Right cardiac atrium (tissue), 5 donors: ENCODE results near the gene SLC13A3. TPM values are rescaled to one million over a fixed set of nuclear protein-coding genes. Genes with fewer than 3 reads are reported as not detected.

Experiments used
- ATAC-seq, 2 donors: fragments of 200-7000 bp; cut with Tn5 transposase; one replicate each; pipeline versions ENCODE4 v1.8.0 to v1.9.1; 2020; ENCODE audit warnings: moderate library complexity in 2 of 2, mild to moderate bottlenecking in 1 of 2
- DNase-seq, 3 donors: peaks; one replicate each; pipeline ENCODE4 v3.0.0-alpha.2; 2020
- H3K27ac ChIP-seq: one replicate; pipeline ENCODE4 v1.5.1; 2013; ENCODE audit warnings: mild to moderate bottlenecking, low read length, control low read depth, moderate library complexity
- H3K27me3 ChIP-seq: one replicate; pipeline ENCODE4 v1.6.1; 2013; ENCODE audit not compliant: control insufficient read depth, insufficient read depth
- H3K4me1 ChIP-seq: one replicate; pipeline ENCODE4 v1.6.1; 2013; ENCODE audit warnings: low read length; ENCODE audit not compliant: control insufficient read depth, insufficient read depth
- H3K4me3 ChIP-seq: one replicate; pipeline ENCODE4 v1.5.1; 2013; ENCODE audit warnings: low read length, control low read depth
- H3K9me3 ChIP-seq: one replicate; pipeline ENCODE4 v1.6.1; 2013; ENCODE audit warnings: low read length; ENCODE audit not compliant: control insufficient read depth
- WGBS: extraction: QIAGEN DNeasy Blood & Tissue Kit; methylation state at CpG from one replicate; pipeline ENCODE4 v1.1.7; 2013; 5-methylcytosine and 5-hydroxymethylcytosine counted together
- intact Hi-C, 4 donors: fragments of 100-400 bp; cut with DNase I; formaldehyde crosslinking; loops; one replicate each; pipeline versions ENCODE4 v1.11.0 to v1.14.0; 2022 to 2023
- polyA plus RNA-seq: library from polyadenylated mRNA; stranded (reverse); fragments of 200-250 nt; gene quantifications from one replicate; pipeline ENCODE4 v1.2.3, GENCODE V29; 2013
- total RNA-seq, 4 donors: library from RNA; stranded (reverse); fragmentation: NEBNext Ultra II Directional; extraction: Animal tissue kit (Norgen Biotek cat#: 25700); gene quantifications; one replicate each; pipeline ENCODE4 v1.2.1, GENCODE V29; 2021
- donor health status: healthy with polysubstance abuse.
- donor health status: DM: no; HTN: yes; CAD: no.
- donor health status: DM: no; HTN: no; CAD: no.
- donor health status: DM: no; HTN: yes; CAD: no; lungs with severe emphysema.
- donor health status: DM: yes; HTN: yes; CAD: no.

SLC13A3 gene
- total and polyA plus RNA-seq, 5 donors = 0.35 to 1.5 (median 0.50) TPM

DNA sequence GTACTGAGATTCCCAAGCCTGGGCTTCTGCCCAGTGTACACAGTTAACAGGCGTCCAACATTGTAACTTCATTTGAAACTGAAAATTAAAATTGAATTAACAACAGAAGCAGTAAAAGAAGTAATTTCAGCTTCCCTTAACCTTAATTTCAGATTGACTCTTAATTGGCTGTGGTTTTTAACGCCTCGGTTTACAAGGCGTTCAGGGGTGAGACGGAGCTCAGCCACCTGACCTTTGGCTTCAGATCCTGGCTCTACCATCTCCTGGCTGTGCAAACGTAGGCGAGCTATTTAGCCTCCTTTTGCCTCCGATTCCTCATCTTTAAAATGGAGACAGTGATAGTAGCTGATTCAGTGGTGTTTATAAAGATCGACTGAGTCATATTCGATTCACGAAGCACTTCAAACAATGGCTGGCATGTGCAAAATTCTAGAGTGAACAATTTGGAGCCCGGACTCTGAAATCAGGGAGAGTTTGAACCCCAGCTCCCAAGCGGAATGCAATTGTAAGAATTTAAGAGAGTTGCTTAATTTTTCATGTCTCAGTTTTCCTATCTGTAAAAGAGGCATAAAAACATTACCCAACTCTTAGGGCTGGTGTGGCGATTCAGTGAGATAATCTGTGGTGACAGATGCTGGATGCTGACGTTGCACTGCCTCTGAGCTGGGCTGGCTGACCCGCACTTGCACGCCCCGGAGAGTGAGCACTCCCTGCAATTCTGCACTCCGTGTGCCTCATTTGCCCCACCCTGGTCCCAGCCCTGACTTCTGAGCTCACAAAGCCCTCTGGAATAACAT is 77.3 kb downstream of the SLC13A3 start:
- intact Hi-C loops = loop anchor here in 1 of 4 donors (5.0 kb wide), 1 partner anchor 108 kb away; no protein-coding TSS in a partner anchor
- WGBS = 79% methylated on average over 19 of the region's 19 CpGs

DNA sequence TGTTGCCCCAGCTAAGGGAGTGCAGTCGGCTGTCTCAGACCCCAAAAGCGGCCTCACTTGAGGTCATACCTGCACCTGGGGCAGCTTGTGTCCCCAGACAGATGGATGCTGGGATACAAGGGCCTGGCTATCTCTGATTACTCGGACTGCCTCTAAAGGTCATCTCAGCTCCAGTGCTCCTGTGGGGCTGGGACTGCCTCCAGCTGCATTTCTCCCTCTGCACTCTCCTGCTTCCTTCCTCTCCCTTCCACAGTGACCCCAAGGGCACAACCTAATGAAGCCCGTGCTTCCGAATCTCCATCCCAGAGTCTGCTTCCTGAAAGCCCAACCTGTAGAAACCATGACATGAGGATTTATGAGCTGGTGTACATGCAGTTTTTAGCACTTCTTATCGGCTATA is 78.0 kb downstream of the SLC13A3 start:
- no peak overlapping the region for H3K27ac ChIP-seq
- 51% methylated on average over 6 of the region's 6 CpGs for WGBS
- ATAC-seq (no peak), DNase-seq (no peak)
- no peaks in the 10 kb centered on the region for H3K9me3 ChIP-seq
- intact Hi-C loops = loop anchor here in 1 of 4 donors (5.0 kb wide), 1 partner anchor 109 kb away; no protein-coding TSS in a partner anchor
- peaks cover 7% of the 10 kb centered on the region for H3K4me1 ChIP-seq
- no peaks in the 10 kb centered on the region for H3K27me3 ChIP-seq
- no peak overlapping the region for H3K4me3 ChIP-seq

More for the DNA sequence above, 77.3 kb downstream of the SLC13A3 start:
- DNase-seq (no peak), ATAC-seq (no peak)
- H3K4me3 ChIP-seq = no peak overlapping the region
- H3K9me3 ChIP-seq = no peaks in the 10 kb centered on the region
- no peaks in the 10 kb centered on the region for H3K27me3 ChIP-seq
- no peak overlapping the region for H3K27ac ChIP-seq
- H3K4me1 ChIP-seq = peaks cover 6% of the 10 kb centered on the region

DNA sequence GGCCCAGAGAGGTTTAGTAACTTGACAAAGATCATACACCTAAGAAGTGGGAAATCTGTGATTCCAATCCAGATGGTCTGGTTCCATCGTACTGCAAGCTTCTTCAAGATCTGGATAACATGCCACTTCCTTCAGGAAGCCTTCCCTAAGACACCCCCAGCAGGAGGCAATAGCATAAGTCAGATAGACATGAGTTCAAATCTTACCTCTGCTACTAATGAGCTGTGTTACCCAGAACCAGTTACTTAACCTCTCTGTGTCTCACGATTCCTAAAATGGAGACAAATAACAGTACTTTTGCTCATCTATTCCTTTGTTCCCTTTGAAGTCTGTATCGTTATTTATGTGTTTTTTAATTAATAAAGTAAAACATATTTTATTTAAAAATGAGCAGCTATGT is 78.5 kb downstream of the SLC13A3 start:
- intact Hi-C loops = loop anchor here in 1 of 4 donors (5.0 kb wide), 1 partner anchor 110 kb away; no protein-coding TSS in a partner anchor
- Histone ChIP-seq H3K4me3 (no peak overlapping the region), H3K9me3 (no peaks in the 10 kb centered on the region), H3K27ac (no peak overlapping the region), H3K4me1 (peaks cover 7% of the 10 kb centered on the region), H3K27me3 (no peaks in the 10 kb centered on the region)
- DNase-seq (no peak), ATAC-seq (no peak)
- 89% methylated on average over 3 of the region's 3 CpGs for WGBS

DNA sequence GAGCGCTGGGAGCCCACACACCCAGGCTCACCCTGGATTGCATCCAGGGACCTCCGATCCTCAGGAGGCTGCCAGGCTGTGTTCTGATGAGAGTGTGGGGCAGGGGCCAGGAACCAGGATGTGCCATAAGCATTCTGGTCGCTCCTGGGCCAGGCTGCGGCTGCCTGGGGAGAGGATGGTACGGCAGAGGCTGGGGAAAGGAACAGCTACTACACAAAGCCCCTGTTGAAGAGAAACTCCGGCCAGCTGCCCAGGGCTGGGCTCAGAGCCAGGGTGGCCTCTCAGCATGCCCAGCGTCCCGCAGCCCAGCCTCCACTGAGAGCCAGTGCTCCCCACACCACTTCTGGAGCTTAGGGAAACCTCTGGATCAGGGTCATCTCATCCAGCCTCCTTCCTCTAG is 79.1 kb downstream of the SLC13A3 start:
- DNase-seq (peak; percentile 40 to 85 (median 76)), ATAC-seq (peak; percentile 52 to 67)
- no peaks in the 10 kb centered on the region for H3K27me3 ChIP-seq
- intact Hi-C loops = loop anchor here in 1 of 4 donors (5.0 kb wide), 1 partner anchor 110 kb away; no protein-coding TSS in a partner anchor
- no peaks in the 10 kb centered on the region for H3K9me3 ChIP-seq
- 25% methylated on average over 8 of the region's 8 CpGs for whole genome bisulfite sequencing
- H3K4me3 ChIP-seq = no peak overlapping the region
- peaks cover 7% of the 10 kb centered on the region for H3K4me1 ChIP-seq
- no peak overlapping the region for H3K27ac ChIP-seq

DNA sequence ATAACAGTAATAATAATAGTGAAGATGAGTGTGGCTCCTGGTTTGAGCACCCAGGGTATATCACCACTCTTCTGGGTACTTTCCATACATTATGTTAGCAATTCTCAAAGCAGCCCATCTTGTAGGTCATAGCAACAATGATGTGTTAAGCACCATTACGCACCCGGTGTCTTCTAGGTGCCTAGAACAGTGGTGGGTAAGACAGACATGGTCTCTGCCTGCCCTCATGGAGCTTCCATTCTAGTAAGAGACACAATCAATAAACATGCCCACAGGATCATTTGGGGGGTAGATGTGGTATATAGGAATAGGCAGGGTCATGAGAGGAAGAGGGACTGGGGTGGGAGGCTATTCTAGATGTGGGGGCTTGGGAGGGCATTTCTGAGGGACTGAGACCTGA is 79.8 kb downstream of the SLC13A3 start:
- no peak overlapping the region for H3K4me3 ChIP-seq
- H3K9me3 ChIP-seq = no peaks in the 10 kb centered on the region
- no peak overlapping the region for H3K27ac ChIP-seq
- DNase-seq = no peak
- no peaks in the 10 kb centered on the region for H3K27me3 ChIP-seq
- H3K4me1 ChIP-seq = peaks cover 7% of the 10 kb centered on the region
- whole genome bisulfite sequencing = 98% methylated on average over 2 of the region's 2 CpGs
- no peak for ATAC-seq
- intact Hi-C loops = loop anchor here in 1 of 4 donors (5.0 kb wide), 1 partner anchor 111 kb away; no protein-coding TSS in a partner anchor

DNA sequence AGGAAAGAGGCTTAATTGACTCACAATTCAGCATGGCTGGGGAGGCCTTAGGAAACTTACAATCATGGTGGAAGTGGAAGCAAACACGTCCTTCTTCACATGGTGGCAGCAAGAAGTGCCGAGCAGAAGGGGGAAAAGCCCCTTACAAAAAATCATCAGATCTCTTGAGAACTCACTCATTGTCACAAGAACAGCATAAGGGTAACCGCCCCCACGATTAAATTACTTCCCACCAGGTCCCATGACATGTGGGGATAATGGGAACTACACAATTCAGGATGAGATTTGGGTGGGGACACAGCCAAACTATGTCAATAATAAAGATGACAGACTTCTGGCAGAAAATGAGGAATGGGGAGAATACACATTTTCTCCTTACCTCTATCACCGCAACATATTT is 80.3 kb downstream of the SLC13A3 start:
- 79% methylated on average over 5 of the region's 5 CpGs for WGBS
- no peak for ATAC-seq
- Histone ChIP-seq H3K4me3 (no peak overlapping the region), H3K27me3 (no peaks in the 10 kb centered on the region), H3K27ac (no peak overlapping the region), H3K4me1 (peaks cover 6% of the 10 kb centered on the region), H3K9me3 (no peaks in the 10 kb centered on the region)
- no peak for DNase-seq
- intact Hi-C loops = loop anchor here in 1 of 4 donors (5.0 kb wide), 1 partner anchor 111 kb away; no protein-coding TSS in a partner anchor

DNA sequence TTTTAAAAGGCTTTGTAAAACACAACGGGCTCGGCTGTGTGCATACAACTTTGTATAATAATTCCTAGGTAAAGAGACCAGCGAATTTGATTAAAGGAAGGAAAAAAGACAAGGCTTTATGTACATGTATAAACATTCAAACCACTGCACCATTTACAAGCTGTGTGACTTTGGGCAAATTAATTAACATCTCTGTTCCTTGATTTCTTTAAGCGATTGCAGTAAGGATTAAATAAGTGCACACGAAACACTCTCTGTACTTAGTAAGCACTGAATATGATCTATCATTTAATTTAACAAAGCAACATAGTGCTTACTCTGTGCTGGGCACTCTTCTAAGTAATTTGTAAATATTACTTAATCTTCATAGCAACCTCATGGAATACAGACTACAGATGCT is 81.3 kb downstream of the SLC13A3 start:
- DNase-seq (no peak), ATAC-seq (no peak)
- H3K27ac ChIP-seq = no peak overlapping the region
- 93% methylated on average over 5 of the region's 5 CpGs for WGBS
- intact Hi-C loops = loop anchor here in 1 of 4 donors (5.0 kb wide), 1 partner anchor 112 kb away; no protein-coding TSS in a partner anchor
- peaks cover 6% of the 10 kb centered on the region for H3K4me1 ChIP-seq
- H3K27me3 ChIP-seq = no peaks in the 10 kb centered on the region
- H3K4me3 ChIP-seq = no peak overlapping the region
- no peaks in the 10 kb centered on the region for H3K9me3 ChIP-seq

DNA sequence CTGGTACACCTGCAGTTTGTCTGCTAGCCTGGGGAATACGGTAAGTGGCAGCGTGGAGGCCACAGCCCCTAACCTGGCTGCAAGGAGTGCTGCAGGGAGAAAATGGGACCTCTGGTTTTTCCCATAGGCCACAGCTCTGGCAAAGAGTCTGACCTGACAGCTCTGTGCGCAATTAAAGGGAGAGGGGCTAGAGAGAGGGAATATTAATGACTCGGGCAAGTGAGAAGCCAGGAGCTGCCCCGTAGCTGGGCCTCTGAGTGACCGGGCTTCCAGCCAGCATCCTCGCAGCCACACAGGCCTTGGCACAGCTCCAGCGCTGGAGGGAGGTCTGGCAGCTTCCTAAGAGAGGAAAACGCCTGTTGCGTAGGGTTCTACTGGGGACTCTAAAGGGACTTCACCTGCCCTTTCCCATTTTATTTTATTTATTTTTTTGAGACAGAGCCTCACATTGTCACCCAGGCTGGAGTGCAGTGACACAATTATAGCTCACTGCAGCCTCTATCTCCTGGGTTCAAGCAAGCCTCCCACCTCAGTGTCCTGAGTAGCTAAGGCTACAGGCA is 82.6 kb downstream of the SLC13A3 start:
- 8% methylated on average over 10 of the region's 10 CpGs for WGBS
- H3K27me3 ChIP-seq = no peaks in the 10 kb centered on the region
- intact Hi-C loops = no loop called here
- no peak overlapping the region for H3K27ac ChIP-seq
- peak; percentile 92 to 97 (median 96) for DNase-seq
- no peaks in the 10 kb centered on the region for H3K9me3 ChIP-seq
- peak; percentile 83 to 84 for ATAC-seq
- no peak overlapping the region for H3K4me3 ChIP-seq
- H3K4me1 ChIP-seq = peaks cover 6% of the 10 kb centered on the region

DNA sequence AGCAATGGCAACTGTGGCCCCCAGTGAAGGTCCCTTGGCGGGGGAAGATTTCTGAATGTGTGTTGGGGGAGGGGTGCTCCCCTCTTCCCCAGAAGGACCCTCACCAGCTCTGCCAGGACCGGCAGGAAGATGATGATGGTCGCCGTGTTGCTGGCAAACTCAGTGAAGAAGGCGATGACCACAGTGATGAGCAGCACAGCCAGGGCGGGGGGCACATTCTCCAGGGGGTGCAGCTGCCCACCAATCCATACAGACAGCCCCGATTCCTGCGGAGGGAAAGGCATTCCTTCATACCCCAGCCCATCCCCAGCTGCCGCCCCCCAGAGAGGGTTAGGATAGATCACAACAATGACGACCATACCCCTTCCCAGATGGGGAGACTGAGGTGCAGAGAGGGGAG is 85.1 kb downstream of the SLC13A3 start:
- DNase-seq (no peak), ATAC-seq (no peak)
- H3K4me1 ChIP-seq = peaks cover 6% of the 10 kb centered on the region
- intact Hi-C loops = no loop called here
- no peaks in the 10 kb centered on the region for H3K9me3 ChIP-seq
- WGBS = 82% methylated on average over 10 of the region's 10 CpGs
- H3K27me3 ChIP-seq = no peaks in the 10 kb centered on the region
- no peak overlapping the region for H3K4me3 ChIP-seq
- H3K27ac ChIP-seq = no peak overlapping the region

DNA sequence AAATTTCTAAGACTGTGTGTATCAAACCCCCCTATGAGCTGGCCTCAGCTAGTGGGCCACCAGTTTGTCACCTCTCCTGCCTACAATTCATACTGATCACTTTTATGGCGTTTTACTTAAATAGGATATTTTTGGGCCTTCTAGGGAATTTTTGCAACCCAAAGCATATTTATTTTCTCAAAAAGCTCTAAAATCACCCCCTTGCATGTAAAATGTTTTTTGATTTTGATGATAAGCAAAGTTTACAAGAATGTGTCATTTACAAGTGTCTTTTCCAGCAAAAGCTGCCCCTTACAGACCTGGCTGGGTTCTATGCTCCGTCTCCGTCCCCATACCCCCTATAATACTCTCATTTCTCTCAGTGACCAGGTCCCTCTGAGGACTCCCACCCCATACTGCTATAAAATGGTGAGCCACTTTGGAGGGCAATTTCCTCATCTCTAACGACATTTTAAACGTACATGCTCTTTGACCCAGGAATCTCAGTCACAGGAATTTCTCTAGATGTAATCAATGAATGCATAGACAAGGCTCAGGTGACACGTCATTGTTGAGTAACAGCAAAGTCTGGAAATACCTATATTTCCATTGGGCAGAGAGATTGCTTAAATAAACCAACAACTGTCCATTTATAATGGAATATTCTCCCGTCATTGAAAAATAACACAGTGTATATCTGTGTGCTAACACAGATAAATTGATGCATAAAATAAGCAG is 86.9 kb downstream of the SLC13A3 start:
- ATAC-seq = no peak
- H3K4me3 ChIP-seq = no peak overlapping the region
- DNase-seq = no peak
- no peaks in the 10 kb centered on the region for H3K9me3 ChIP-seq
- peaks cover 6% of the 10 kb centered on the region for H3K4me1 ChIP-seq
- 76% methylated on average over 7 of the region's 7 CpGs for WGBS
- no peaks in the 10 kb centered on the region for H3K27me3 ChIP-seq
- intact Hi-C loops = no loop called here
- H3K27ac ChIP-seq = no peak overlapping the region

DNA sequence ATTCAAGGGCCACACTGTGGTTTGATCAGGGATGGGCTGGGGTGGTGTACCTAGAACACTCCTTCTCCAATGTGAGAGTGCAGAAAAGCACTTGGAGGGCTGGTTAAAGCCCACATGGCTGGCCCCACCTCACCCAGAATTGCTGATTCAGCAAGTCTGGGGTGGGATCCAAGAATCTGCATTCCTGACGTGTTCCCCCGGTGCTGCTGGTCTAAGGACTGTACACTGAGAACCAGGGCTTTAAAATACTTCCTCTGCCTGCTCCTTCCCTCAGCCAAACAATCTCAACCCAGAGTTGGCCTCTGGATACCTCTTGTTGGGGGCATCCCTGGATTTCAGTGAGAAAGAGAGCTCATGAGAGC is 87.4 kb downstream of the SLC13A3 start:
- WGBS = 58% methylated on average over 2 of the region's 2 CpGs
- no peak for ATAC-seq
- Histone ChIP-seq H3K4me1 (peaks cover 4% of the 10 kb centered on the region), H3K27me3 (no peaks in the 10 kb centered on the region), H3K27ac (no peak overlapping the region), H3K4me3 (no peak overlapping the region), H3K9me3 (no peaks in the 10 kb centered on the region)
- no peak for DNase-seq
- intact Hi-C loops = loop anchor here in 1 of 4 donors (2.0 kb wide), 1 partner anchor 117 kb away; no protein-coding TSS in a partner anchor
